GM23248 (cell line): ENCODE measurements around the gene TMOD3.

Source experiments
- EZH2 ChIP-seq: fragments of 200-600 bp; sonication (generic); IDR thresholded peaks from 2 replicates; pipeline ENCODE4 v1.6.1; 2018; ENCODE audit warnings: antibody characterized with exemption, mild to moderate bottlenecking; ENCODE audit not compliant: insufficient read depth, poor library complexity, severe bottlenecking
- EZH2phosphoT487 ChIP-seq: fragments of 200-600 bp; sonication (generic); IDR thresholded peaks from 2 replicates; pipeline ENCODE4 v1.6.1; 2018; ENCODE audit warnings: antibody characterized with exemption, moderate library complexity, mild to moderate bottlenecking, low read depth; ENCODE audit not compliant: insufficient read depth

DNA sequence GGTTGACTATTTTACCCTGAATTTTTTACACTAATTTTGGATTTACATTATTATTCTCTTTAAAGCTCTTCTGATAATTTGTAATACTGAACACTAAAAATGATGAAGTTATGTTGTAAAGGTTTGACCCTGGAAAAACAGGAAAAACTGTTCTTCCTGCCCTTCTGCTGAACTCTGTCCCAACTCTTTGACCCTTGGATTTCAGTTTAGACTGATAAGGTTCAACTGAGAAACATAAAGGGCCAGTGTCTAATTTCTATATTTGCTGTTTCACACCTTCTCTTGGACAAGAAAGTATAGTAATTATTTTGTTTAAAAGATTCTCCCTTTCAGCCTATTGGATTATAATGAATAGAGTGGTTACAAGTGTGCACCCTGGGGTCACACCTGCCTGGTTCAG lies 12.8 kb upstream of the TMOD3 start:
- no peak for TF ChIP-seq EZH2
- TF ChIP-seq EZH2phosphoT487 = no peak
